GM21381 (cell line): ENCODE data around the gene TYRP1.

Experiments used
- ATAC-seq: cut with Tn5 transposase; IDR thresholded peaks from one replicate; pipeline ENCODE4 v1.9.1; 2021; ENCODE audit warnings: mild to moderate bottlenecking, moderate library complexity; ENCODE audit not compliant: unreplicated experiment

The TYRP1 gene

DNA sequence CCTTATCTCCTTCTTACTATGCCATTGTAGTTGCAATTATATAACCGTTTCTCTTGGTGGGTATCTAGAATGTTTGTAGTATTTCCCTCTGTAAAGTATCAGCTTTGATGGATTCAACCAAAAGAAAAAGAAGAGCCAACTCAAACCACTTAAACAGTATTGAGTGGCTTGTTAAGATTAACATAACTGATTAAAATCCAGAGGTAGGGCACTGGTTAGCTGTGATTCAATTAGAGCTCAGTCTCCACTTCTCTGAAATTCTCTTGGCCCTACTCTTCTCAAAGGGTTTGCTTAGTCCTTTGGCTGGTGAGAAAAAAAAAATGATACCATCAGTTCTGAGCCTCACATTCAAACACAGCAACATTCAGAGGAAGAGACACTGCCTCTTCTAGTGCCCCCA, 37.0 kb downstream of the TYRP1 start:
- ATAC-seq, result no peak

- ATAC-seq, result no peak
Observed at GRCh38 chr9:12730927-12731326, 37.7 kb downstream of the TYRP1 start.

- ATAC-seq, result no peak
Observed at GRCh38 chr9:12732971-12733370, 39.8 kb downstream of the TYRP1 start.

- ATAC-seq, result no peak
Observed at GRCh38 chr9:12735665-12736064, 42.5 kb downstream of the TYRP1 start.

- ATAC-seq, result no peak
Observed at GRCh38 chr9:12737871-12738270, 44.7 kb downstream of the TYRP1 start.

- no peak for ATAC-seq
Observed at GRCh38 chr9:12739014-12739652, 45.9 kb downstream of the TYRP1 start.

DNA sequence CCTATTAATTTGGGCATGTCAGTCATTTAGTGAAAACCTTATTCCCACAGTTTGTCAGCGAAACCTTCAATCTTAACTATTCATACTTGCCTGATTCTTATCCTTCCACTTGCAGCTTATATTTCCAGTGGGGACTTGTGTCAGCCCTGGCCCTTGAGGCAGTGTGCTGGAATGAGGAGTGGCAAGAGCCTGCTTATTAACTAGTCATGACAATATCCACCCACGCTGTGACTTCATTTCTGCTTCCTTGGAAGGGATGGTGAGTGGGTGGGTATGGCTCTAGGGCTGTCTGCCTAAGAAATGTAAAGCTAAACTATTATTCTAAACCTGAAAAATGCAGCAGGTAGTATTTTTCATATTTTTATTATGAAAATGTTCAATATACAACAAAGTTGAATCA, 47.7 kb downstream of the TYRP1 start:
- ATAC-seq, result no peak

DNA sequence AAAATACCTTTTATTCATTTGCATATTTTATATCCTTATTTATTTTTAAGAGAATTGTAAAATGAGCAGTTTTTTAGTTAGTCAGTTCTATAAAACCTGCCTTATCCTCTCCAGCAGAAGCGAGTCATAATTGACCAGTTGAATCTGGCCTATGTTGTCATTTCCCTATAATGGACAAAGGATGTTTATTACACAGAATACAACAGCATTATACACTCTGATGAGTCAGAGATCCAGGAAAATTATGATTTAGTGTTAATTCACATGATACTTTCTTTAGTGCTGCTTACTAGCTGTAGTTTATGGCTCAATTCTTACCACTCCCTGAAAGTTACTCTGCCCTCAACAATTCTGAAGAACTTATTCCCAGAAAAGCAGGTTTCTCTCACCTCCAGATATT, 54.8 kb downstream of the TYRP1 start:
- no peak for ATAC-seq

DNA sequence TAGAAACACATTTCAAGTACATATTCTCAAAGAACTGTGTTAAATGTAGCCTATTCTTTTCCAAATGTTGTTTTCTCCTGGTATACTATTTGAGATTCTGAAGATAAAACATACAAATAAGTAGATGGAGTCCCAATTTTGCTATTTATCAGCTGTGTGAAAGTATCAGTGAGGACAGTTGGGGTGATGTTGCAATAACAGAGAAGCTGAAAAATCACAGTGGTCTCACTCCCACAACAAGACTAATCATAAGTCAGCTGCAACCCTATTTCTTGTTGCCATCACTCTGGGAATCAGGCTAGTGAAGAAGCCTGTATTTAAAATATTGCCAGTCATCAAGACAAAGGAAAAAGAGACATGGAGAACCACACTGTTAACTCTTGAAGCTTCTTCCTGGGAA, 55.8 kb downstream of the TYRP1 start:
- no peak for ATAC-seq

- ATAC-seq, result no peak
Observed at GRCh38 chr9:12753931-12754330, 60.7 kb downstream of the TYRP1 start.

DNA sequence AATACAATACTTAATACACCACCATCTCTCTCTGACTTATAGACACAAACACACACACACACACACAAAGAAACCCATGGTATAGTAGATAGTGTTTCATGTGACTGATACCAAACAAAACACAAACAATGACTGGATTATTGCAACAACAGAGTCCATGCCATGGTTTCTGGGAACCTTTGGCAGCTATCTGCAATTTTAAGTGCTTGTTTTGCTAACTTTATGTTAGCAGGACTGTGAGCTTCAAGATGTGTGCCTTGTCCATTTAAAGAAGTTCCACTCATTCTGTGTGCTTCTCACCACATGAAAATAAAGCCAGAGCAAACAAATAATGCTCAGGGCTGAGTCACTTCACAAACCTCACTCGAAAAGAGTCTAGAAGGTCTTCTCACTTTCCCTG, 66.6 kb downstream of the TYRP1 start:
- no peak for ATAC-seq
